Stimulated activated CD4-positive, alpha-beta T cell treated with anti-CD3 and anti-CD28 coated beads, Interleukin-4, amount 100 ng/mL, for 4 hours (primary cell): ENCODE data around the gene BCR.

ENCODE experiments used
- DNase-seq, 2 experiments: peaks; one replicate each; pipeline ENCODE4 v3.0.0-alpha.2; 2020

Gene BCR

GRCh38 chr22:23218053-23218866, 38.0 kb downstream of the BCR start:
- no peak for DNase-seq

GRCh38 chr22:23218867-23219251, 38.5 kb downstream of the BCR start:
- DNase-seq = no peak

GRCh38 chr22:23219317-23219716, 39.0 kb downstream of the BCR start:
- no peak for DNase-seq

- DNase-seq = peak; percentile 35 to 53
These were observed 39.6 kb downstream of the BCR start for GRCh38 chr22:23219822-23220484.

GRCh38 chr22:23220485-23221350, 40.4 kb downstream of the BCR start:
- no peak for DNase-seq

- no peak for DNase-seq
These were observed 41.1 kb downstream of the BCR start for GRCh38 chr22:23221351-23221804.

- DNase-seq = no peak
These were observed 41.9 kb downstream of the BCR start for GRCh38 chr22:23222033-23222792.

GRCh38 chr22:23222793-23223568, 42.7 kb downstream of the BCR start:
- DNase-seq = no peak

GRCh38 chr22:23223569-23224317, 43.4 kb downstream of the BCR start:
- no peak for DNase-seq

GRCh38 chr22:23224846-23225245, 44.5 kb downstream of the BCR start:
- DNase-seq = no peak

- no peak for DNase-seq
These were observed 45.0 kb downstream of the BCR start for GRCh38 chr22:23225337-23225723.

GRCh38 chr22:23225724-23226496, 45.6 kb downstream of the BCR start:
- peak in 1 of 2 experiments; percentile 31 for DNase-seq

GRCh38 chr22:23226497-23226850, 46.2 kb downstream of the BCR start:
- no peak for DNase-seq

GRCh38 chr22:23227380-23227779, 47.1 kb downstream of the BCR start:
- no peak for DNase-seq

GRCh38 chr22:23228503-23228902, 48.2 kb downstream of the BCR start:
- no peak for DNase-seq

GRCh38 chr22:23229646-23230045, 49.3 kb downstream of the BCR start:
- no peak for DNase-seq

GRCh38 chr22:23230348-23231068, 50.2 kb downstream of the BCR start:
- no peak for DNase-seq

- DNase-seq = no peak
These were observed 51.3 kb downstream of the BCR start for GRCh38 chr22:23231471-23232093.
